H4 (cell line): ENCODE results near the gene HMCN2. TPM values are rescaled to one million over a fixed set of nuclear protein-coding genes. Genes with fewer than 3 reads are reported as not detected.

Source experiments
- DNase-seq: peaks from one replicate; pipeline ENCODE4 v3.0.0-alpha.2; 2015; ENCODE audit warnings: low spot score
- total RNA-seq: library from RNA; depleted of rRNA; stranded (reverse); fragments of >200 nt; shearing (Covaris generic); gene quantifications from 2 replicates; pipeline ENCODE4 v1.2.3, GENCODE V29; 2014

HMCN2 gene
- total RNA-seq, 1 experiment from 2014 or later, result 0.10 TPM

DNA sequence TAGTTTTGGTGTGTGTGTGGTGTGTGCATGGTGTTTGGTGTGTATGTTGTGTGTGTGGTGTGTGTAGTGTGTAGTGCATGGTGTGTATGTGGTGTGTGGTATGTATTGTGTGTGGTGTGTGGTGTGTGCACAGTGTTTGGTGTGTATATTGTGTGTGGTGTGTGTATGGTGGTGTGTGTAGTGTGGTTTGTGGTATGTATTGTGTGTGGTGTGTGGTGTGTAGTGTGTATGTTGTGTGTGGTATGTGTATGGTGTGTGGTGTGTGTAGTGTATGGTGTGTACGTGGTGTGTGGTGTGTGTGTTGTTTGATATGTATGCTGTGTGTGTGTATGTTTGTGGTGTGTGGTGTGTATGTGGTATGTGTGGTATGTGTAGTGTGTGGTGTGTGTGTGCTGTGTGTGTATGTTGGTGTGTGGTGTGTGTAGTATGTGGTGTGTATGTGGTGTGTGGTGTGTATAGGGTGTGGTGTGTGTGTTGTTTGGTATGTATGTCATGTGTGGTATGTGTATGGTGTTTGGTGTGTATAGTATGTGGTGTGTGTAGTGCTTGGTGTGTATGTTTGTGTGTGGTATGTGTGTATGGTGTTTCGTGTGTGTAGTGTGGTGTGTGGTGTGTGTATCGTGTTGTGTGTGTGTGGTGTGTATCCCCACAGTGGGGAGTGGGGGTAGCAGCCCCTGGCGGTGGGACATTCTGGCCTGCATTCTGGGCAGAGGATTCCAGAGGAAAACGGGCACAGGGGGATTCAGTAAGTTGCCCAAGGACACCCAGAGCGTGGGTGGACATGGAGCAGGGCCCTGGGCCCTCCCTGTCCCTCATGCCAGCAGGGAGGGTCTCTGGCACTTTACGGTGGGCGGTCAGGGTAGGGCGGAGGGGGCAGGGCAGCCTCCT is 79.7 kb downstream of the HMCN2 start:
- no peak for DNase-seq

DNA sequence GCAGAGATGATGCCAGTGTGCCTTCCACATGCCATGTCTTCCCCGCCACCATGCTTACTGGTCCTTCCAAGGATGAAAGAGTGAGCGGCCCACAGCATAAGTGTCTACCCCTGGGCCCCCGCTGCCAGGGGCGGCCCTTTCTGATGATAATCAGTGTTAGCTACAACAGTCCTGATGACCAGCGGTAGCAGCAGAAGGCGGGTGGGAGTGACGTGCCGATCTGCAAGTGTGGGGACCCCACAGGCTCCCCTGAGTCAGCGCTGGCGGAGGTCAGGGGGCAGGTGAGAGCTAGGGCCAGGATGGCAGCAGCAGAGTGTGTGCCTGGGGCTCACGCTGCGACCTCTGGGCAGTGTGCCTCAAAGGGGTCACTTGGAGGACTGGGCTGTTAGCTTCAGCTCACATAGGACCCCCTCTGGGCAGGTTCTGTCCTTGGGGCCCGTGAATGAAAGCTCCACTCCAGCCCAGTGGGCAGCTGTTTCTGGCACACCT is 80.4 kb downstream of the HMCN2 start:
- no peak for DNase-seq

DNA sequence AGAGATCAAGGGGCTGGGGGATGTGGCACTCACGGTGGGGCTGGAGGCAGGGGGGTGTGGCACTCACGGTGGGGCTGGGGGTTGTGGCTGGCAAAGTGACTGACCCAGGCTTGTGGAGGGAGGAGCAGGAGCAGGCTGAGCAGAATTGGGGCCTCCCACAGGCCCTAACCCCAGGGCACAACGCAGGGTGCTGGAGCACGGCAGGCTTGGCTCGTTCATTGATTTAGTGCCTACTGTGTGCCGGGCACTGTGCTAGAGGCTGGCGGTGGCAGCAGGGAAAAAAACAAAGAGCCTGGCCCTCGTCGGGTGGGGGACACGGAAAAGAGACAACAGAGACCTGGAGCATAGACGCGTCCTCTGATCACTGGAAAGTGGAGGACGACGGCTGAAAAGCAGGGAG is 80.9 kb downstream of the HMCN2 start:
- DNase-seq, result no peak

DNA sequence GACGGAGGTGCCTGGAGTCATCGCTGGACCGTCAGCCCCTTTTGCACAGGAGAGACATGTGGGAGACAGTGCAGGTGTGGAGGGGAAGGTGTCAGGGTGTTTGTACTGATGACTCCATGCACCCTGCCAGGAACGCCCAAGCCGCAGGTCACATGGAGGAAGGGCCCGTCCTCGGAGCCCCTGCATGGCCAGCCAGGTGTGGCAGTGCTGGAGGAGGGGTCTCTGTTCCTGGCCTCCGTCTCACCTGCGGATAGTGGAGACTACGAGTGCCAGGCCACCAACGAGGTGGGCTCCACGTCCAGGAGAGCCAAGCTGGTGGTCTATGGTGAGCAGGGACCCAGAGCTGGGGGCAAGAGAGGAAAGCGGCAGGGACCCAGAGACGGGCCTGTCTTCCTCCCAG is 81.5 kb downstream of the HMCN2 start:
- DNase-seq, result no peak

DNA sequence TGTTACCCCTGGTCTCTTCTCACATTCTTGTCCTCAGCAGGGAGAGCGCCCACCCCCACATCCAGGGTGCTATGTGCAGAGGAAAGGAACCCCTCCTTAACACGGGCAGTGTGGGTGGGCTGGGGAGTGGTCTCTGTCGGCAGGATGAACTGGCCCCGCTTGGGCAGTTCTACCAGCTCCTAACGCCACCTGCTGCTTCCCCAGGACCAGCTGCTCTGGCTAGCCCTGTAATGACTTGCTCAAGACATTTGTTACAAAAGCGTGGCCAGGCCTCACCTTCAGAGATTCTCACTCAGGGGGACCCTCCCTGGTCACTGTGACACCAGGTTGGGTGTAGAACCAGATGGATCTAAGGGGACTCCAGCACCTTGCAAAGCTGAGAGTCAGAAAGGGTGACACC is 82.4 kb downstream of the HMCN2 start:
- no peak for DNase-seq

DNA sequence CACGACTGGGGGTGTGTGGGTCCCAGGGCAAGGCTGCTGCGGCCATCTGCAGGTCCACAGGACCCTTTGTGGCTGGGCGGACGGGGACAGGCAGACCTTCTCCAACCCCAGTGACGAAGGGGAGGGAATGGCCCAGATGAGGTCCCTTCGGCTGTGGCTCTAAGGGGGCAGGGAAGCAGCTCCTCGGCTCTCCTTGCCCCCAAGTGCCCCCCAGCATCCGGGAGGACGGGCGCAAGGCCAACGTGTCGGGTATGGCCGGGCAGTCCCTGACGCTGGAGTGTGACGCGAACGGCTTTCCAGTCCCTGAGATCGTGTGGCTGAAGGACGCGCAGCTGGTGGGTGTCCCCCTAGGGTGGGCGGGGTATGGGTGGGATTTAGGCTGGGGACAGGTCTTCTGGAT is 82.8 kb downstream of the HMCN2 start:
- no peak for DNase-seq

DNA sequence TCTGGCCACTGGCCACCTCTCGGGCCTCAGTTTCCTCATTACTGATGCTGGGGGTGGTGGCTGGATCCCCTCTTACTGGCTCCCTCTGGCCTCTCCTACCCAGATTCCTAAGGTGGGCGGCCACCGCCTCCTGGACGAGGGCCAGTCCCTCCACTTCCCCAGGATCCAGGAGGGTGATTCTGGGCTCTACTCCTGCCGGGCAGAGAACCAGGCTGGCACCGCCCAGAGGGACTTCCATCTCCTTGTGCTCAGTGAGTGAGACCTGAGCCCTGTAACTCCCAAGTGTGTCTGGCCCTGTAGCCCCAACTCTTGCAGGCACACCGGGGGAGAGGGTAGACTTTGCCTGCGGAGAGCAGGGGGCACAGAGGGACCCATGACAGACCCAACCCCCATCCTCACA is 83.3 kb downstream of the HMCN2 start:
- no peak for DNase-seq

DNA sequence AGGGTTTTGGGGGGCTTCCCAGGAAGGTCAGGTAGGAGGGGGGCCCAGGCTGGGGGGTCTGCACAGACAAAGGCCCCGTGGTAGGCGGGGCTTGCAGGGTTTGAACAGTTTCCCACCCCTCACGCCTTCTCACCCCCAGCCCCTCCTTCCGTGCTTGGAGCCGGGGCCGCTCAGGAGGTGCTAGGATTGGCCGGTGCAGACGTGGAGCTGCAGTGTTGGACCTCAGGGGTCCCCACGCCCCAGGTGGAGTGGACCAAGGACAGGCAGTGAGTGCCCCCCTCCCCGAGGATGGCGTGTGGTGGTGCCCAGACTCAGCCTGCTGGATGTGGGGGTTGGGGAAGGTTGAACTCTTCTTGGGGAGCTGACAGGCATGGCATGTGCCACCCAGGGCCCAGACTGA is 83.8 kb downstream of the HMCN2 start:
- no peak for DNase-seq

DNA sequence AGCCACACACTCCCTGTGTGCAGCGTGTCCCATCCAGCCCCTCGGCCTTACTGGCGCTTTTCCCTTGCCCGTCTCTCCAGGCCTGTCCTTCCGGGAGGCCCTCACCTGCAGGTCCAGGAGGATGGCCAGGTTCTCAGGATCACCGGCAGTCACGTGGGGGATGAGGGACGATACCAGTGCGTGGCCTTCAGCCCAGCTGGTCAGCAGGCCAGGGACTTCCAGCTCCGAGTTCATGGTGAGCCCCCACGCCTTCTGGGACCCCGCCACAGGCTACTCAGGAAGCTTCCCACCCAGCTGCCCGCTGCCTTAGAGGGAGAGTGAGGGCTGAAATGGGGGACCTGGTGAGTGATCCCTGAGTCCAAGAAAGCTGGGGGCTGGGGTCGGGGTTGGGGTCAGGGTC is 85.8 kb downstream of the HMCN2 start:
- no peak for DNase-seq

DNA sequence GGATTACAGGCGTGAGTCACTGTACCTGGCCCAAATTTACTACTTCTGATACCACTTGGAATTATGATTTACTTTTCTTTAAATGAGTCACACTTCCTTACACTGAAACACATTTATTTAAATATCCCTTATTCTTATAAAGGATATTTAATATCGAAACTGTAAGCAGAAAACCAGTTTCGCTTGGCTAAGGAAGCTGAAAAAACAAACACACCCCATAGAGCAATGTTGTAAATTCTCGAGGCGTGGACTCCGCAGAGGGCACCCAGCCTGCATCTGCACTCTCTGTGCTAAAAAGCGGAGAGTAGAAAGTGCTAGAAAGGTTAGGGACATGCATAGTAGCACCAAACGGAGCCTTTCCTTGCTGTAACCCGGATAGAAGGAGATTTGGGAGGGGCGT is 86.5 kb downstream of the HMCN2 start:
- DNase-seq, result no peak

DNA sequence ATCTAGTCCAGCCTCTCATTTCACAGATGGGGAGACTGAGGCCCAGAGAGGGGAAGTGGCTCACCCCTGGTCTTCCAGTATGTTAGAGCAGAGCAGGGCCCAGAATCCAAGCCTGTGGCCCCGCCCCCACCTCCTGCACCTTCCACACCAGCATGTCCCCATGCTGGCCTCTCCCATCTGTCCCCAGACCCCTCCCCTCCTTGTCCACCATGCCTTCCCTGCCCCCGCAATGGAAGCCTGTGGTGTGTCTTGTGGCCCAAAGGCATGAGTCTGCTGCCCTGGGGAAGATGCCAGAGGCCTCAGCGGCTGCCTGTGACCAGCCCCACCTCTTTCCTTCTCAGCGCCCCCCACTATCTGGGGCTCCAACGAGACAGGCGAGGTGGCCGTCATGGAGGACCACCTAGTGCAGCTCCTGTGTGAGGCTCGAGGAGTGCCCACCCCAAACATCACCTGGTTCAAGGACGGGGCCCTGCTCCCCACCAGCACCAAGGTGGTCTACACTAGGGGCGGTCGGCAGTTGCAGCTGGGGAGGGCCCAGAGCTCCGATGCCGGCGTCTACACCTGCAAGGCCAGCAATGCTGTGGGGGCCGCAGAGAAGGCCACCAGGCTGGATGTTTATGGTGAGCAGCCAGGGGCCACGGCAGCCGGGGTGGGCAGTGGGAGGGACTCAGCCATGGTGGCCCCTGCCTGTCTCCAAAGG is 87.2 kb downstream of the HMCN2 start:
- DNase-seq, result no peak

DNA sequence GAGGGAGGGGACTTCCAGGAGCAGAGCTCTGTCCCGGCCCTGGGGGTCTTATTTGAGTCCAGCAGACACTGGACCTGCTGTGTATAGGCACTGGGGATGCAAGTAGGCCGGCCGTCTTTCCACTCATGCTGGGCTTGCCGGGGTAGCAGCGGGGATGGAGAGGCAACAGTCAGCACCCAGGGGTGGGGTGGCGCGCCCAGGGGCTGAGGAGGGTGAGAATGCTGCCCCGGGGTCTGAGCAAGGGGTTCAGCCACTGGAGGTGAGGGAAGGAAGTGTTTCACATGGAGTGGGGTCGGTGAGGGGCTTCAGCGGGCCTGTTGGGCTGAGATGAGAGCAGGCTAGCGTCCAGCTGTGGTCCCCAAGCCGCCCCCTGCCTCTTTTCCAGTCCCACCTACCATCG is 88.8 kb downstream of the HMCN2 start:
- no peak for DNase-seq

DNA sequence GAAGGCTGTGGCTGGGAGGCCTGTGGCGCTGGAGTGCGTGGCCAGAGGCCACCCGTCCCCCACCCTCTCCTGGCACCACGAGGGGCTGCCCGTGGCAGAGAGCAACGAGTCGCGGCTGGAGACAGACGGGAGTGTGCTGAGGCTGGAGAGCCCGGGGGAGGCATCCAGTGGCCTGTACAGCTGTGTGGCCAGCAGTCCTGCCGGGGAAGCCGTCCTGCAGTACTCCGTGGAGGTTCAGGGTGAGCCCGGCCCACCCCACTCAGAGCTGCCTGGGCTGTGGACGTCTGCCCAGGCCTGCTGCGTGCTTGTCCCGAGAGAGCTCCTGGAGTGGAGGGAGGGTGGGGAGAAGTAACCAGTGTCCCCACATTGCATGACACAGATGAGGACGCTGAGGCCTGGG is 89.2 kb downstream of the HMCN2 start:
- DNase-seq, result no peak

DNA sequence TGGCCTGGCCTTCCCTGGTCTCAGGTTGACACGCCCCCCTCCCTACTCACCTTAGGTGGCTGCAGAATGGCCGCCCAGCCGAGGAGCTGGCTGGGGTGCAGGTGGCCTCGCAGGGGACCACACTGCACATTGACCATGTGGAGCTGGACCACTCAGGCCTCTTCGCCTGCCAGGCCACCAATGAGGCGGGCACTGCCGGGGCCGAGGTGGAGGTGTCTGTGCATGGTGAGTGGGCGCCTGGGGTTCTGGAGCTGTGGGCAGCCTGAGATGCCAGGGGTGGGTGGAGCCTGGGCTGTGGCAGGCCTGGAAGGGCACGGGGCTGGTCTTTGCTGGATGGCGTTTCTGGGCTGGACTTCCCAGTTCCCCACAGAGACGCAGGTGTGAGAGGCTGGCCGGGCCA is 90.5 kb downstream of the HMCN2 start:
- no peak for DNase-seq

DNA sequence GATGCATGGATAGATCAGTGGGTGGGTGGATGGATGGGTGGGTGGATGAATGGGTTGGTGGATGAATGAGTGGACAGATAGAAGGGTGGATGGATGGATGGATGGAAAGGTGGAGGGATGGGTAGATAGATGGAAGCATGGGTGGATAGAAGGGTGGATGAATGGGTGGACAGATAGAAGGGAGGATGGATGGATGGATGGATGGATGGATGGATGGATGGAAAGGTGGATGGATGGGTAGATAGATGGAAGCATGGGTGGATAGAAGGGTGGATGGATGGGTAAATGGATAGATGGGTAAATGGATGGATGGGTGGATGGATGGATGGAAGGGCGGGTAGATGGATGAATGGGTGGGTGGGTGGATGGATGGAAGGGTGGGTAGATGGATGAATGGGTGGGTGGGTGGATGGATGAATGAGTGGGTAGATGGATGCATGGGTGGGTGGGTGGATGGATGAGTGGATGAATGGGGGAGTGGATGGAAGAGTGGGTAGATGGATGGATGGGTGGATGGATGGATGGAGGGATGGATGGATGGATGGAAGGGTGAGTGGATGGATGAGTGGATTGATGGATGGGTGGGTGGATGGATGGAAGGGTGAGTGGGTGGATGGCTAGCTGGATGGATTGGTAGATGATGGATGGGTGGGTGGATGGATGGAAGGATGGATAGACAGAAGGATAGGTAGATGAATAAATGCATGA is 91.5 kb downstream of the HMCN2 start:
- DNase-seq, result no peak

DNA sequence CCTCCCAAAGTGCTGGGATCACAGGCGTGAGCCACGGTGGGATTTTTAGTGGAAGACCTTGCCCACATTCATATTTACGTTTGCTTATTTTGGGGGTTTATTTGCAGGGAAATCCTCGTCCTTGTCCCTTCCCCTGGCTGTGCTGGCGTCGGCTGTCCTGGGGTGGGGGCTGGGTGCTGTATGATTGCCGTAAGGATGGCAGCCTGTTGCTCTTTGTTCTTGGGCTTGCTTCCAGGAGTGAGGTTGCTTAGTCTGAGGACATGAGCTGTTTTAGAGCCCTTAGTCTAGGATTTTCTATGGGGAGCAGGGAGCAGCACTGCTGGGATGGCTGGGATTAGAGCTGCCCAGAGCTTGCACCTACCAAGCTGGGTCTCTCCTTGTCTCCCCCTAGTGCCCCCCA is 93.4 kb downstream of the HMCN2 start:
- DNase-seq, result no peak

DNA sequence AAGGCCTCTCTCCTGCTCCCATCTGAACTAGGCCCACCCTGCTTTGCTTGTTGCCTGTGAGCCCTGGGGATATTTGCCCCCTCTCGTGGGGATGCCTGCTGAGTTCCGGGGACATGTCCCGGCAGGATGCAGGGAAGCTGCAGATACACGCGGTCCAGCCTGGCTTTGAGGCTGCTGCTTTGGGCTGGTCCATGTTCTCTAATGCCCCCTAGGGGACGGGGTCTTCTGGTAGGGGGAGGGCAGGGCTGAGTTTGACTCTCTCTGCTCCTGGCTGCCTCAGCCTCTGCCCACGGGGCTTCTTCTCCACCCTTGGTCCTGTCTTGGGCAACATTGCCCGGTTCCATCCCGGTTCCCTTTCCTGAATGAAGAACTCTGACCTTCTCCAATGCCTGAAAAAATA is 94.3 kb downstream of the HMCN2 start:
- no peak for DNase-seq

DNA sequence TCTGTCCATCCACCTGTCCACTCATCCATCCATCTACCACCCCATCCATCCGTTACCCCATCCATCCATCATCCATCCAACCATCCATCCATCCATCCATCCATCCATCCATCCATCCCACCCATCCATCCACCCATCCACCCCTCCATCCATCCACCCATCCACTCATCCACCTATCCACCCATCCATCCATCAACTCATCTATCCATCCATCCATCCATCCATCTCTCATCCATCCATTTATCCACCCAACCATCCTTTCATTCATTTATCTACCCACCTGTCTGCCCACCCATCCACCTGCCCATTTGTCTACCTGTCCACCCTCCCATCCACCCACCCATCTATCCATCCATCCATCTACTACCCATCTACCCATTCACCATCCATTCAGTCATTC is 95.1 kb downstream of the HMCN2 start:
- no peak for DNase-seq

DNA sequence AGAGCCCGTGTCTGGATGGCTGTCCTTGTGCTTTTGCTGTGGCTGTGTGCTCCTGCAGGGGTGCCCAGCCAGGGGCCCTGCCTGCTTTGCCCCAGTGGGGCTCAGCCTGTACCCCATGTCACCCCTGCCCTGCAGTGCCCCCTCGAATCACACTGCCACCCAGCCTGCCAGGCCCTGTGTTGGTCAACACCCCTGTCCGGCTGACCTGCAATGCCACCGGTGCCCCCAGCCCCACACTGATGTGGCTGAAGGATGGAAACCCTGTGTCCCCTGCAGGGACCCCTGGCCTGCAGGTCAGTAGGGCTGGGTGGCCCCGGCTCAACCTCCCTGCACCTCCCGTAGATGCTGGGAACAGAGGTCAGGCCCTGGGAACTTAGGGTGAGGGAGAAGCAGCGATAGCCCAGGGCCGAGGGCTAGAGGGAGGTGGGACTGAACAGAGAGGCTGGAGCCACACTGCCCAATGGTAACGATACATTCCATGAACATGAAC is 96.4 kb downstream of the HMCN2 start:
- no peak for DNase-seq

DNA sequence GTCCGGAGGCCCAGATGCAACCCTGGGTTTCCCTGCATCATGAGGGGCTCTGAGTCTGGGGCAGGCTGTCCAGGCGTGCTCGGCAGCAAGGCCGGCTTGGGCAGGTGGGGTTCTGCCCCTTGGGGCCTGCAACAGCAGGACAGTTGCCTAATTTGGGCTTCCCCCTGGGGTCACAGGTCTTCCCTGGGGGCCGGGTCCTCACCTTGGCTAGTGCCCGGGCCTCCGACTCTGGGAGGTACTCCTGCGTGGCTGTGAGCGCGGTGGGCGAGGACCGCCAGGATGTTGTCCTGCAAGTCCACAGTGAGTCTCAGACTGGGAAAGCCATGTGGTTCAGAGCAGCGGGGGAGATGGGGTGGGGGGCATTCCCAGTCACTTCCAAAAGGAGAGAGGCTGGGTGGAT is 97.1 kb downstream of the HMCN2 start:
- no peak for DNase-seq

DNA sequence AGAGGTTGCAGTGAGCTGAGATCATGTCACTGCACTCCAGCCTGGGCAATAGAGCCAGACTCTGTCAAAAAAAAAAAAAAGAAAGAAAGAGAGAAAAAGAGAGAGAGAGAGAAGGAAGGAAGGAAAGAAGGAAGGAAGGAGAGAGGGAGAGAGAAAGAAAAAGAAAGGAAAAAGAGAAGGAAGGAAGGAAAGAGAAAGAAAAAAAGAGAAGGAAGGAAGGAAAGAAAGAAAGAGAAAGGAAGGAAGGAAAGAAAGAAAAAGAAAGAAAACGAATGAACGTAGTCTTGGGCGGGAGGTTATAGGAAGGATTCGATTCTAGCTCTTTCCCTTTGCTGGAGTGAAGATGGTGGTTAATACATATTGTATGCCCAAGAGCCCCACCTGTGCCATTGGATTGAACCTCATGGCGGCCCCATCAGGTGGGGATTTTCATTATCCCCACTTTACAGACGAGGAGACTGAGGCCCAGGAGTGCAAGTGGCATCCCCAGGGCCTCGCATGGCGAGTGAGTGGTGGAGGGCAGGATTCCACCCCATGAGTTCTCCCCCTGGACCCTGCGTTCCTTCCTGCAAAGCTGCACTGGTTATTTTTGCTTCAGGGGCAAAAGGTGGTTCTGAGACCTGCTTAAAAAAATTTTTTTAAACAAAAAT is 98.3 kb downstream of the HMCN2 start:
- no peak for DNase-seq
